UCSD-AML1 (cell line): ENCODE data around the gene PARVG.

Experiments
- DNase-seq: peaks from one replicate; lab custom pipeline; 2025; ENCODE audit not compliant: unreplicated experiment; lab: John Stamatoyannopoulos, UW

Gene PARVG

GRCh38 chr22:44179989-44180705, 578 bp upstream of the PARVG start:
- no peak for DNase-seq

- DNase-seq = peak; percentile 77
Measured at GRCh38 chr22:44181033-44181911, 547 bp downstream of the PARVG start.

- DNase-seq = no peak
Measured at GRCh38 chr22:44181912-44182587, 1.3 kb downstream of the PARVG start.

GRCh38 chr22:44182588-44183286, 2.0 kb downstream of the PARVG start:
- peak; percentile 78 for DNase-seq

GRCh38 chr22:44183287-44183588, 2.5 kb downstream of the PARVG start:
- DNase-seq = no peak

GRCh38 chr22:44184006-44184405, 3.3 kb downstream of the PARVG start:
- DNase-seq = no peak

GRCh38 chr22:44185237-44186120, 4.8 kb downstream of the PARVG start:
- DNase-seq = no peak

GRCh38 chr22:44186121-44186510, 5.4 kb downstream of the PARVG start:
- DNase-seq = no peak

GRCh38 chr22:44186737-44187136, 6.0 kb downstream of the PARVG start:
- DNase-seq = no peak

GRCh38 chr22:44187652-44188230, 7.0 kb downstream of the PARVG start:
- DNase-seq = no peak

- DNase-seq = no peak
Measured at GRCh38 chr22:44188316-44188715, 7.6 kb downstream of the PARVG start.

GRCh38 chr22:44188986-44189630, 8.4 kb downstream of the PARVG start:
- DNase-seq = no peak

GRCh38 chr22:44190381-44190976, 9.8 kb downstream of the PARVG start:
- DNase-seq = no peak

- no peak for DNase-seq
Measured at GRCh38 chr22:44191036-44191454, 10.3 kb downstream of the PARVG start.

GRCh38 chr22:44192098-44192815, 11.5 kb downstream of the PARVG start:
- peak; percentile 76 for DNase-seq

GRCh38 chr22:44192816-44193534, 12.2 kb downstream of the PARVG start:
- no peak for DNase-seq

GRCh38 chr22:44193535-44193891, 12.8 kb downstream of the PARVG start:
- no peak for DNase-seq

- no peak for DNase-seq
Measured at GRCh38 chr22:44194569-44194968, 13.8 kb downstream of the PARVG start.
